HepG2 (cell line): ENCODE measurements around the gene ZNF414. TPM values are rescaled to one million over a fixed set of nuclear protein-coding genes. Genes with fewer than 3 reads are reported as not detected.
A peak's percentile ranks its signal among the peaks of the same experiment; 100 is the strongest.

Source experiments
- ATAC-seq: fragments of 200-7000 bp; cut with Tn5 transposase; 3 replicates; pipeline ENCODE4 v1.9.1; 2020; ENCODE audit warnings: mild to moderate bottlenecking, moderate library complexity
- BruUV-seq: library from RNA; stranded (reverse); fragments of 400-500 nt; replicated peaks from 2 replicates; lab custom pipeline; 2021; lab: Mats Ljungman, UMichigan
- CTCF ChIA-PET: fragments of 300-600 bp; formaldehyde crosslinking; extraction: SDS; loops from one replicate; lab custom pipeline; 2021; ENCODE audit warnings: low total read pairs, inconsistent platforms, low intra/inter-chr PET ratio; lab: Yijun Ruan, JAX
- POLR2A ChIA-PET: fragments of 350-600 bp; sonication (Branson Sonifier 250); formaldehyde crosslinking; loops from one replicate; lab custom pipeline; 2020; ENCODE audit warnings: antibody characterized with exemption, inconsistent platforms; lab: Yijun Ruan, JAX
- DNase-seq: peaks from one replicate; pipeline ENCODE4 v3.0.0-alpha.2; 2015; ENCODE audit warnings: low spot score
- FAIRE-seq: peaks from 3 replicates; lab custom pipeline; 2011; peaks lifted over from hg19 to GRCh38; lab: Jason Lieb, UNC
- H2AFZ ChIP-seq: one replicate; pipeline ENCODE4 v1.6.1; 2011; ENCODE audit warnings: low read length, inconsistent platforms
- H3K27ac ChIP-seq: fragments of 300-600 bp; 3 replicates; pipeline ENCODE4 v1.8.0; 2011; ENCODE audit warnings: mixed run types, mild to moderate bottlenecking, mixed read lengths, low read length, inconsistent platforms; ENCODE audit not compliant: insufficient read depth; ENCODE audit errors: extremely low read length
- H3K27me3 ChIP-seq, 2 experiments: fragments of 200-600 bp in 1 of 2; 2 replicates in 1 of 2; 3 replicates in 1 of 2; pipeline versions ENCODE4 v1.6.0 to v1.8.0; 2011; ENCODE audit warnings: low read length in 2 of 2, mild to moderate bottlenecking in 2 of 2, moderate library complexity in 2 of 2, inconsistent platforms in 1 of 2; ENCODE audit not compliant: insufficient read depth in 2 of 2, control insufficient read depth in 1 of 2
- H3K36me3 ChIP-seq, 2 experiments: fragments of 200-600 bp in 1 of 2; replicated peaks in 1 of 2; 2 replicates in 1 of 2; 3 replicates in 1 of 2; pipeline versions ENCODE4 v1.5.1 to v1.8.0; 2011; ENCODE audit warnings: low read length in 2 of 2, inconsistent platforms in 1 of 2; ENCODE audit not compliant: insufficient read depth in 2 of 2, control insufficient read depth in 1 of 2
- H3K4me1 ChIP-seq: 2 replicates; pipeline ENCODE4 v1.5.1; 2012; ENCODE audit warnings: low read length, inconsistent platforms; ENCODE audit not compliant: insufficient read depth
- H3K4me2 ChIP-seq: 2 replicates; pipeline ENCODE4 v1.6.0; 2011; ENCODE audit warnings: low read depth, low read length, inconsistent platforms
- H3K4me3 ChIP-seq, 3 experiments: fragments of 200-600 bp in 1 of 3; sonication (generic), shearing (Covaris generic) in 1 of 3; replicated peaks in 1 of 3; 2 replicates each; pipeline ENCODE4 v1.5.1; 2011 to 2016; ENCODE audit warnings: low read length in 3 of 3, inconsistent platforms in 2 of 3, low read depth in 2 of 3, mild to moderate bottlenecking in 2 of 3, control low read depth in 1 of 3, mixed read lengths in 1 of 3; ENCODE audit not compliant: insufficient read depth in 1 of 3
- H3K79me2 ChIP-seq: one replicate; pipeline ENCODE4 v1.6.1; 2011; ENCODE audit warnings: low read length, inconsistent platforms; ENCODE audit not compliant: insufficient read depth
- H3K9ac ChIP-seq: 2 replicates; pipeline ENCODE4 v1.6.0; 2011; ENCODE audit warnings: mild to moderate bottlenecking, low read depth, low read length, inconsistent platforms; ENCODE audit not compliant: insufficient read depth
- H3K9me3 ChIP-seq: 2 replicates; pipeline ENCODE4 v1.5.1; 2012; ENCODE audit warnings: mild to moderate bottlenecking, low read length
- H4K20me1 ChIP-seq: 2 replicates; pipeline ENCODE4 v1.6.0; 2011; ENCODE audit warnings: inconsistent platforms, mild to moderate bottlenecking, low read length, moderate library complexity; ENCODE audit not compliant: insufficient read depth
- NCOA1 ChIP-seq: sonication (generic); formaldehyde crosslinking; IDR thresholded peaks from 2 replicates; pipeline ENCODE4 v1.9.0; 2021; ENCODE audit warnings: missing genetic modification reagents
- ZNF121 ChIP-seq: sonication (generic); formaldehyde crosslinking; IDR thresholded peaks from 2 replicates; pipeline ENCODE4 v1.5.0; 2020; ENCODE audit warnings: mild to moderate bottlenecking, missing genetic modification reagents
- WGBS: methylation state at CpG from one replicate; pipeline ENCODE4 v1.1.6; 2017; ENCODE audit warnings: low lambda C conversion rate; 5-methylcytosine and 5-hydroxymethylcytosine counted together
- in situ Hi-C: cut with HindIII; loops from 2 replicates; pipeline ENCODE4 v1.10.0; 2017; ENCODE audit warnings: low pct_unique_long_range_greater_than_20kb; ENCODE audit not compliant: extremely low pct_ligation_motif_present
- intact Hi-C: fragments of 100-400 bp; cut with micrococcal nuclease; formaldehyde crosslinking; loops from one replicate; pipeline ENCODE4 v1.10.0; 2022; ENCODE audit not compliant: unreplicated experiment
- polyA plus RNA-seq, 8 experiments: library from polyadenylated mRNA; depleted of rRNA in 3 of 8; stranded (reverse) in 7 of 8; unstranded in 1 of 8; fragments of >200 nt; fragmentation: Illumina TruSeq in 4 of 8; extraction: Trizol in 4 of 8; gene quantifications; 2 replicates each; pipeline versions ENCODE4 v1.2.1 to v1.2.3, GENCODE V29; 2011 to 2016; ENCODE audit warnings: low read depth in 4 of 8, missing spikeins in 1 of 8, mixed read lengths in 1 of 8; ENCODE audit not compliant: insufficient read depth in 1 of 8
- total RNA-seq, 5 experiments: library from RNA; depleted of rRNA; stranded (reverse); fragments of >200 nt; fragmentation: Illumina TruSeq; extraction: Trizol; gene quantifications; 2 replicates each; pipeline ENCODE4 v1.2.3, GENCODE V29; 2016; ENCODE audit warnings: low read depth in 1 of 5
- TF ChIP-seq, protein P1 (sequence below): sonication (generic); formaldehyde crosslinking; IDR thresholded peaks from 2 replicates; pipeline ENCODE4 v1.4.0; 2020; ENCODE audit warnings: missing genetic modification reagents

The ZNF414 gene
- total and polyA plus RNA-seq, 2 of the 13 experiments (the other 11 are each of a cell fraction or from before 2014, with no cell fraction given), result 2.5 to 4.0 TPM

DNA sequence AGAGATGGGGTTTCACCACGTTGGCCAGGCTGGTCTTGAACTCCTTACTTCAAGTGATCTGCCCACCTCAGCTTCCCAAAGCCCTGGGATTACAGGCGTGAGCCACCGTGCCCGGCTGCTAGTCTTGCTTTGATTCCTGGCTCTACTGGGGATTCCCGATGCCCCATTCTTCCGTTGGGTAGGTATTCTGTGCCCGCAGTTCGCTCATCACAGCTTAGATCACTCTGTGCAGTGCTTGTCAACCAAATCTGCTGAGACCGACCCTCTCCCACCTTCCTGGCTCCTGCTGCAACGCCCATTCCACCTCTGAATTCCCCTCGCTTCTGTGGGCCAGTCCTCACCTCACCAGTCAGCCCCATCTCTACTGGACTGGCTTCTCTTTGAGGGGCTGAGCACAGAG lies 4.6 kb upstream of the ZNF414 start:
- no peak overlapping the region for H3K4me3 ChIP-seq
- ChIA-PET CTCF (no interaction called here), POLR2A (interaction anchor here (1.1 kb wide), 1 partner anchor 74 kb away, joined by 5 read pairs; the partner anchor contains the start of gene HNRNPM)
- 0 out of 5 replicates have a peak, but pooled peaks cover 0 to 2% of the 10 kb centered on the region in 2 experiments for H3K27me3 ChIP-seq
- 53% methylated on average over 11 of the region's 11 CpGs for WGBS
- in situ Hi-C loops, result no loop called here
- H3K9ac ChIP-seq, result no peak overlapping the region
- intact Hi-C loops, result no loop called here
- H3K36me3 ChIP-seq, result no peaks in the 10 kb centered on the region
- BruUV-seq, result no TSS peak
- no peak overlapping the region for H2AFZ ChIP-seq
- no peaks in the 10 kb centered on the region for H4K20me1 ChIP-seq
- no peak overlapping the region for H3K27ac ChIP-seq
- DNase-seq (no peak), FAIRE-seq (no peak), ATAC-seq (no peak)
- H3K4me1 ChIP-seq, result peaks cover 36% of the 10 kb centered on the region
- no peaks in the 10 kb centered on the region for H3K79me2 ChIP-seq
- no peak for TF ChIP-seq NCOA1 (CRISPR knock-in tag)
- H3K4me2 ChIP-seq, result no peak overlapping the region
- H3K9me3 ChIP-seq, result no peaks in the 10 kb centered on the region

DNA sequence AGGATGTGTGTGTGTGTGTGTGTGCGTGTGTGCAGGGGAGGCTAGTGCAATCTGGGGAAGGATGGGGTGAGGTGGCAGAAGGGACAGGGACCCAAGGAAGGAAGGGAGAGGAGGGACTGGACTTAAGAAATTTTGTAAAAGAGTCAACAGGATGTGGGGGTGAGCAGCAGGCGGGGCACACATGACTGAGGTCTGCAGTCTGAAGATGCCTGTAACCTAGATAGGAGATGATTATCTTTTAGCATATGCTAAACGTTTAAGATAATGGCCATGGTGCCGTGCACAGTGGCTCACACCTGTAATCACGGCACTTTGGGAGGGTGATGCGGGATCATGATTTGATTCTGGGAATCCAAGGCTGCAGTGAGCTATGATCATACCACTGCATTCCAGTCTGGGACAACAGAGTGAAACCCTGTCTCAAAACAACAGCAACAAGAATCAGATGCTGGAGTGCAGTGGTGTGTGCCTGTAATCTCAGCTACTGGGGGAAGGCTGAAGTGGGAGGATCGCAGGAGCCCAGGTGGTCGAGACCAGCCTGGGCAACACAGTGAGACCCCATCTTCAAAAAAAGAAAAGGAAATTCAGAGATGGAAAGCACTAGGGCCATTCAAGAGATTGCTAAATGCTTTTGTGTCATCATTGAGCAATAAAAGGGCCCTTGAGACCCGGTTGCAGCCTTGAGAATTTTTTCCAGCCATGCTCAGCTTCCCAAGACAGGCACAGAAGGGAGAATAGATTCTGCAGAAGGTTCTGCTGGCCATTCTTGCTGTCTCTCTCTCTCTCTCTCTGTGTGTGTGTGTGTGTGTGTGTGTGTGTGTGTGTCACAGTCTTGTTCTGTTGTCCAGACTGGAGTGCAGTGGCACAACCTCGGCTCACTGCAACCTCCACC lies 3.8 kb upstream of the ZNF414 start:
- FAIRE-seq (no peak), DNase-seq (no peak), ATAC-seq (no peak)
- H3K27me3 ChIP-seq, result 0 out of 5 replicates have a peak, but pooled peaks cover 0 to 2% of the 10 kb centered on the region in 2 experiments
- H3K36me3 ChIP-seq, result no peaks in the 10 kb centered on the region
- WGBS, result 20% methylated on average over 10 of the region's 10 CpGs
- no peaks in the 10 kb centered on the region for H3K9me3 ChIP-seq
- in situ Hi-C loops, result no loop called here
- BruUV-seq, result no TSS peak
- no peak overlapping the region for H2AFZ ChIP-seq
- intact Hi-C loops, result no loop called here
- no peaks in the 10 kb centered on the region for H4K20me1 ChIP-seq
- POLR2A ChIA-PET, result interaction anchor here (1.1 to 1.7 kb wide), 2 partner anchors 8 to 73 kb away, joined by 5 to 6 read pairs; partner anchors contain the start of gene HNRNPM
- no peak overlapping the region for H3K9ac ChIP-seq
- H3K4me2 ChIP-seq, result no peak overlapping the region
- CTCF ChIA-PET, result no interaction called here
- peak; percentile 77 for TF ChIP-seq ZNF121
- TF ChIP-seq, protein P1, sequence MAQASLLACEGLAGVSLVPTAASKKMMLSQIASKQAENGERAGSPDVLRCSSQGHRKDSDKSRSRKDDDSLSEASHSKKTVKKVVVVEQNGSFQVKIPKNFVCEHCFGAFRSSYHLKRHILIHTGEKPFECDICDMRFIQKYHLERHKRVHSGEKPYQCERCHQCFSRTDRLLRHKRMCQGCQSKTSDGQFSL (CRISPR knock-in tag), result no peak
- no peak overlapping the region for H3K27ac ChIP-seq
- peaks cover 44% of the 10 kb centered on the region for H3K4me1 ChIP-seq
- no peak overlapping the region for H3K4me3 ChIP-seq
- no peaks in the 10 kb centered on the region for H3K79me2 ChIP-seq
